SK-N-MC (cell line): ENCODE data around the gene GPR171.

Experiments used
- EZH2 ChIP-seq: fragments of 200-600 bp; sonication (generic); IDR thresholded peaks from one replicate; pipeline ENCODE4 v1.6.1; 2017; ENCODE audit warnings: antibody characterized with exemption
- FOXP2 ChIP-seq: optimal IDR thresholded peaks from 2 replicates; pipeline ENCODE3; 2011; ENCODE audit warnings: mild to moderate bottlenecking, moderate library complexity; ENCODE audit not compliant: insufficient read depth; ENCODE audit errors: extremely low read length, control extremely low read depth
- POLR2AphosphoS5 ChIP-seq: IDR thresholded peaks from 2 replicates; pipeline ENCODE4 v1.6.1; 2012; ENCODE audit warnings: mild to moderate bottlenecking, low read depth, low read length, borderline replicate concordance

- TF ChIP-seq EZH2 (no peak), POLR2AphosphoS5 (no peak), FOXP2 (no peak)
Observed at GRCh38 chr3:151213881-151214280, 10.9 kb upstream of the GPR171 start.
